ENCODE results near the gene FGD5. TPM values are rescaled to one million over a fixed set of nuclear protein-coding genes. Genes with fewer than 3 reads are reported as not detected.

Gene FGD5
- total and polyA plus RNA-seq, 2 experiments from 2014 or later = 0.59 to 1.1 TPM

- Histone ChIP-seq H3K27ac (no peak overlapping the region), H3K36me3 (no peaks in the 10 kb centered on the region), H3K4me3 (no peak overlapping the region), H3K9me3 (ENCODE audit: low read depth) (no peaks in the 10 kb centered on the region), H3K4me1 (ENCODE audit: low read depth) (no peaks in the 10 kb centered on the region), H3K27me3 (no peaks in the 10 kb centered on the region)
- no peak for DNase-seq (ENCODE audit: low read depth in 1 of 2, low spot score in 1 of 2)
- TF ChIP-seq CTCF (IDR thresholded peaks at IDR 0.05; ENCODE audit: low read depth, low read length) = no peak
These were observed 46.1 kb upstream of the FGD5 start for GRCh38 chr3:14772533-14773138.

- Histone ChIP-seq H3K27ac (no peak overlapping the region), H3K9me3 (ENCODE audit: low read depth) (no peaks in the 10 kb centered on the region), H3K4me3 (no peak overlapping the region), H3K27me3 (no peaks in the 10 kb centered on the region), H3K36me3 (no peaks in the 10 kb centered on the region), H3K4me1 (ENCODE audit: low read depth) (no peaks in the 10 kb centered on the region)
- no peak for DNase-seq (ENCODE audit: low read depth in 1 of 2, low spot score in 1 of 2)
- no peak for TF ChIP-seq CTCF (IDR thresholded peaks at IDR 0.05; ENCODE audit: low read depth, low read length)
These were observed 45.5 kb upstream of the FGD5 start for GRCh38 chr3:14773281-14773680.

GRCh38 chr3:14773691-14774128, 45.1 kb upstream of the FGD5 start:
- Histone ChIP-seq H3K27me3 (no peaks in the 10 kb centered on the region), H3K4me3 (no peak overlapping the region), H3K36me3 (no peaks in the 10 kb centered on the region), H3K9me3 (ENCODE audit: low read depth) (no peaks in the 10 kb centered on the region), H3K27ac (no peak overlapping the region), H3K4me1 (ENCODE audit: low read depth) (no peaks in the 10 kb centered on the region)
- no peak for DNase-seq (ENCODE audit: low read depth in 1 of 2, low spot score in 1 of 2)
- TF ChIP-seq CTCF (IDR thresholded peaks at IDR 0.05; ENCODE audit: low read depth, low read length) = no peak

- Histone ChIP-seq H3K4me1 (ENCODE audit: low read depth) (no peaks in the 10 kb centered on the region), H3K27me3 (no peaks in the 10 kb centered on the region), H3K36me3 (no peaks in the 10 kb centered on the region), H3K27ac (no peak overlapping the region), H3K4me3 (no peak overlapping the region), H3K9me3 (ENCODE audit: low read depth) (no peaks in the 10 kb centered on the region)
- no peak for DNase-seq (ENCODE audit: low read depth in 1 of 2, low spot score in 1 of 2)
- TF ChIP-seq CTCF (IDR thresholded peaks at IDR 0.05; ENCODE audit: low read depth, low read length) = no peak
These were observed 44.3 kb upstream of the FGD5 start for GRCh38 chr3:14774431-14774830.

- H3K36me3 ChIP-seq = no peaks in the 10 kb centered on the region
- H3K4me1 ChIP-seq (ENCODE audit: low read depth) = no peaks in the 10 kb centered on the region
- no peak for TF ChIP-seq CTCF (IDR thresholded peaks at IDR 0.05; ENCODE audit: low read depth, low read length)
- no peak overlapping the region for H3K27ac ChIP-seq
- H3K9me3 ChIP-seq (ENCODE audit: low read depth) = no peaks in the 10 kb centered on the region
- no peaks in the 10 kb centered on the region for H3K27me3 ChIP-seq
- H3K4me3 ChIP-seq = no peak overlapping the region
- DNase-seq (ENCODE audit: low read depth in 1 of 2, low spot score in 1 of 2) = no peak
These were observed 43.8 kb upstream of the FGD5 start for GRCh38 chr3:14775011-14775410.
